ENCODE data around the gene HS3ST6. TPM values are rescaled to one million over a fixed set of nuclear protein-coding genes. Genes with fewer than 3 reads are reported as not detected.

Gene HS3ST6
- total RNA-seq, 4 donors from 2014 or later, result 1.6 to 9.9 (median 6.3) TPM

GRCh38 chr16:1914988-1915387, 3.2 kb downstream of the HS3ST6 start:
- Histone ChIP-seq H3K36me3 (peaks cover 0 to 6% (median 0%) of the 10 kb centered on the region in 3 donors), H3K27ac (peak overlapping the region in 2 of 4 donors; percentile 25 to 87), H3K4me3 (no peak overlapping the region), H3K4me1 (peaks cover 33 to 92% (median 37%) of the 10 kb centered on the region in 3 donors), H3K27me3 (peaks cover 6 to 69% (median 12%) of the 10 kb centered on the region in 4 donors), H3K9me3 (no peaks in the 10 kb centered on the region)
- intact Hi-C loops (cut with DNase I), result no loop called here
- DNase-seq, result no peak
- WGBS, 2 donors, result 60 to 62% methylated on average over 7 to 8 of the region's 8 CpGs
- no peak for TF ChIP-seq POLR2A (IDR thresholded peaks at IDR 0.05)
- no peak for TF ChIP-seq CTCF (IDR thresholded peaks at IDR 0.05)

DNA sequence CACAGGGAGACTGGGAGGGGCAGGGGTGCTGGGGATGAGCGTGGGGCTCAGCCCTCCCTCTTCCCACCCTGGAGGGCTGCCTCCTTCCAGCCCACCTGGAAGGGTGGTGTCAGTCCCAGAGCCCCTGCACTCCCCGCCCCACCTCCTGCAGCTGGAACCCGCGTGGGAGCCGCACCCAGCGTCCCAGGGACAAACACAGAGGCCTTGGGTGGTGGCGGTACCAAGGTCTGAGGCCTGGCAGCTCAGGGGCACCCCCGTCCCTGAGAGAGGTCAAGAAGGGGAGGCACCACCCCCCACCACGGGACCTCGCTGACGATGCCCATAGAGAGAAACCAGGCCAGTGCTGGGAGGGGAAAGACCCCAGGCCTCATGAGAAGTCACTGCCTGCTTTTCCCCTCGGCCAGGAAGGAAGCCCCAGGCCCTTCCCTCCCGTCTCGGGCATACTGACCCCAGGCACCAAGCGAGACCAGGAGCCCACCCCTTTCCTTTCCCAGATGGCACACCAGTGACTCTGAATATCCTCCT, 4.1 kb downstream of the HS3ST6 start:
- 38 to 54% methylated on average over 4 to 7 of the region's 15 CpGs for WGBS, 2 donors
- H3K27ac ChIP-seq, result peak overlapping the region in 3 of 4 donors; percentile 81 to 88 (median 87)
- H3K4me1 ChIP-seq, result peaks cover 33 to 92% (median 37%) of the 10 kb centered on the region in 3 donors
- H3K36me3 ChIP-seq, result peaks cover 0 to 6% (median 0%) of the 10 kb centered on the region in 3 donors
- intact Hi-C loops (cut with DNase I), result no loop called here
- H3K9me3 ChIP-seq, result no peaks in the 10 kb centered on the region
- peak overlapping the region in 1 of 4 donors; percentile 10 for H3K4me3 ChIP-seq
- TF ChIP-seq POLR2A (IDR thresholded peaks at IDR 0.05) (no peak), CTCF (IDR thresholded peaks at IDR 0.05) (no peak)
- no peak for DNase-seq
- H3K27me3 ChIP-seq, result peaks cover under 1 to 63% (median 8%) of the 10 kb centered on the region in 4 donors

DNA sequence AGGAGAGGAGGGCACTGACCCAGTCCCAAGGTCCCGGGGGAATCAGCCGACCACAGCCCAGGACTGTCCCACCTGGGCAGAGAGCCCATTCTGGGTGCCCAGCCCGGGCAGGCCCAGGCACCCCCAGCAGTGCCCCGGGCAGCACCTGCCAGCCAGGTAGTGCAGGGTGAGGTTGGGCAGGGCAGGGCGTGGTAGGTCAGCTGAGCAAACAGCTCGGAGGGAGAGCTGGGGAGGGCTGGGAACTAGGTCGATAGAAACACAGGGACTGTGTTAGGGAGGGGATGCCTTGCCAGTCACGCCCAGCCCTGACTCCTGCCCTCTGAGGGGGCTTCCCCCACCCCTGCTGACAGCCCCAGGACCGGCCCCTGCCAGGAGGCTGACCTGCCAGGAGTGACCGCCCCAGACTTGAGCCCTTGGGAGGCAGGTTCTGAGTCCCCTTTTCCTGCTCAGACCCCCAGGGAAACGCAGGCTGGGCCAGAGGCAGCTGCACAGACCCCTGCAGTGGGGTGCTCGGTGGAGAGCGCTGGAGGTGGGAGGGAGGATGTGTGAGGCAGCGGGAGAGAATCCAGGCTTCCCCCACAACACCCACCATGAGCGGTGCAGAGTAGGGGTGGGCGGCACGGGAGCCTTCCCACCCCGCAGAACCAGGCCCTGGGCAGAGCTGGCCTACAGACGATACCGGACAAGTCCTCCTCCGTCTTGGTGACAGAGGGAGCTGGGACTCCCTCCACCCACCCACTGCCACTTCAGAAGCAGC, 4.7 kb downstream of the HS3ST6 start:
- 56% methylated on average over 5 of the region's 21 CpGs; no CpG with 5 or more reads in 1 of the 2 donors for WGBS, 2 donors
- H3K4me3 ChIP-seq, result peak overlapping the region in 2 of 4 donors; percentile 2 to 10
- DNase-seq, result no peak
- peaks cover 0 to 63% (median 4%) of the 10 kb centered on the region in 4 donors for H3K27me3 ChIP-seq
- intact Hi-C loops (cut with DNase I), result no loop called here
- peaks cover 0 to 6% (median 0%) of the 10 kb centered on the region in 3 donors for H3K36me3 ChIP-seq
- no peaks in the 10 kb centered on the region for H3K9me3 ChIP-seq
- peaks cover 29 to 89% (median 34%) of the 10 kb centered on the region in 3 donors for H3K4me1 ChIP-seq
- H3K27ac ChIP-seq, result peak overlapping the region; percentile 18 to 88 (median 84)
- TF ChIP-seq POLR2A (IDR thresholded peaks at IDR 0.05), result peak in 2 of 4 donors; percentile 12 to 19
- no peak for TF ChIP-seq CTCF (IDR thresholded peaks at IDR 0.05)

- Histone ChIP-seq H3K36me3 (peaks cover 0 to 6% (median 0%) of the 10 kb centered on the region in 3 donors), H3K4me3 (no peak overlapping the region), H3K27ac (peak overlapping the region; percentile 9 to 88 (median 58)), H3K9me3 (no peaks in the 10 kb centered on the region), H3K27me3 (peaks cover 0 to 63% (median under 1%) of the 10 kb centered on the region in 4 donors), H3K4me1 (peaks cover 16 to 80% (median 33%) of the 10 kb centered on the region in 3 donors)
- intact Hi-C loops (cut with DNase I), result no loop called here
- 40 to 41% methylated on average over 6 to 9 of the region's 17 CpGs for WGBS, 2 donors
- no peak for DNase-seq
- TF ChIP-seq CTCF (IDR thresholded peaks at IDR 0.05) (no peak), POLR2A (IDR thresholded peaks at IDR 0.05) (no peak)
Measured at GRCh38 chr16:1912215-1912543, 6.0 kb downstream of the HS3ST6 start.

Measured in esophagus squamous epithelium (tissue), 5 donors.